ENCODE results near the gene FLAD1. TPM values are rescaled to one million over a fixed set of nuclear protein-coding genes. Genes with fewer than 3 reads are reported as not detected.

The FLAD1 gene
- total and polyA plus RNA-seq, 2 experiments from 2014 or later, result 74.5 to 75.0 TPM

GRCh38 chr1:154989195-154989860 is 6.2 kb downstream of the FLAD1 start (continued):
- TF ChIP-seq, protein P1, sequence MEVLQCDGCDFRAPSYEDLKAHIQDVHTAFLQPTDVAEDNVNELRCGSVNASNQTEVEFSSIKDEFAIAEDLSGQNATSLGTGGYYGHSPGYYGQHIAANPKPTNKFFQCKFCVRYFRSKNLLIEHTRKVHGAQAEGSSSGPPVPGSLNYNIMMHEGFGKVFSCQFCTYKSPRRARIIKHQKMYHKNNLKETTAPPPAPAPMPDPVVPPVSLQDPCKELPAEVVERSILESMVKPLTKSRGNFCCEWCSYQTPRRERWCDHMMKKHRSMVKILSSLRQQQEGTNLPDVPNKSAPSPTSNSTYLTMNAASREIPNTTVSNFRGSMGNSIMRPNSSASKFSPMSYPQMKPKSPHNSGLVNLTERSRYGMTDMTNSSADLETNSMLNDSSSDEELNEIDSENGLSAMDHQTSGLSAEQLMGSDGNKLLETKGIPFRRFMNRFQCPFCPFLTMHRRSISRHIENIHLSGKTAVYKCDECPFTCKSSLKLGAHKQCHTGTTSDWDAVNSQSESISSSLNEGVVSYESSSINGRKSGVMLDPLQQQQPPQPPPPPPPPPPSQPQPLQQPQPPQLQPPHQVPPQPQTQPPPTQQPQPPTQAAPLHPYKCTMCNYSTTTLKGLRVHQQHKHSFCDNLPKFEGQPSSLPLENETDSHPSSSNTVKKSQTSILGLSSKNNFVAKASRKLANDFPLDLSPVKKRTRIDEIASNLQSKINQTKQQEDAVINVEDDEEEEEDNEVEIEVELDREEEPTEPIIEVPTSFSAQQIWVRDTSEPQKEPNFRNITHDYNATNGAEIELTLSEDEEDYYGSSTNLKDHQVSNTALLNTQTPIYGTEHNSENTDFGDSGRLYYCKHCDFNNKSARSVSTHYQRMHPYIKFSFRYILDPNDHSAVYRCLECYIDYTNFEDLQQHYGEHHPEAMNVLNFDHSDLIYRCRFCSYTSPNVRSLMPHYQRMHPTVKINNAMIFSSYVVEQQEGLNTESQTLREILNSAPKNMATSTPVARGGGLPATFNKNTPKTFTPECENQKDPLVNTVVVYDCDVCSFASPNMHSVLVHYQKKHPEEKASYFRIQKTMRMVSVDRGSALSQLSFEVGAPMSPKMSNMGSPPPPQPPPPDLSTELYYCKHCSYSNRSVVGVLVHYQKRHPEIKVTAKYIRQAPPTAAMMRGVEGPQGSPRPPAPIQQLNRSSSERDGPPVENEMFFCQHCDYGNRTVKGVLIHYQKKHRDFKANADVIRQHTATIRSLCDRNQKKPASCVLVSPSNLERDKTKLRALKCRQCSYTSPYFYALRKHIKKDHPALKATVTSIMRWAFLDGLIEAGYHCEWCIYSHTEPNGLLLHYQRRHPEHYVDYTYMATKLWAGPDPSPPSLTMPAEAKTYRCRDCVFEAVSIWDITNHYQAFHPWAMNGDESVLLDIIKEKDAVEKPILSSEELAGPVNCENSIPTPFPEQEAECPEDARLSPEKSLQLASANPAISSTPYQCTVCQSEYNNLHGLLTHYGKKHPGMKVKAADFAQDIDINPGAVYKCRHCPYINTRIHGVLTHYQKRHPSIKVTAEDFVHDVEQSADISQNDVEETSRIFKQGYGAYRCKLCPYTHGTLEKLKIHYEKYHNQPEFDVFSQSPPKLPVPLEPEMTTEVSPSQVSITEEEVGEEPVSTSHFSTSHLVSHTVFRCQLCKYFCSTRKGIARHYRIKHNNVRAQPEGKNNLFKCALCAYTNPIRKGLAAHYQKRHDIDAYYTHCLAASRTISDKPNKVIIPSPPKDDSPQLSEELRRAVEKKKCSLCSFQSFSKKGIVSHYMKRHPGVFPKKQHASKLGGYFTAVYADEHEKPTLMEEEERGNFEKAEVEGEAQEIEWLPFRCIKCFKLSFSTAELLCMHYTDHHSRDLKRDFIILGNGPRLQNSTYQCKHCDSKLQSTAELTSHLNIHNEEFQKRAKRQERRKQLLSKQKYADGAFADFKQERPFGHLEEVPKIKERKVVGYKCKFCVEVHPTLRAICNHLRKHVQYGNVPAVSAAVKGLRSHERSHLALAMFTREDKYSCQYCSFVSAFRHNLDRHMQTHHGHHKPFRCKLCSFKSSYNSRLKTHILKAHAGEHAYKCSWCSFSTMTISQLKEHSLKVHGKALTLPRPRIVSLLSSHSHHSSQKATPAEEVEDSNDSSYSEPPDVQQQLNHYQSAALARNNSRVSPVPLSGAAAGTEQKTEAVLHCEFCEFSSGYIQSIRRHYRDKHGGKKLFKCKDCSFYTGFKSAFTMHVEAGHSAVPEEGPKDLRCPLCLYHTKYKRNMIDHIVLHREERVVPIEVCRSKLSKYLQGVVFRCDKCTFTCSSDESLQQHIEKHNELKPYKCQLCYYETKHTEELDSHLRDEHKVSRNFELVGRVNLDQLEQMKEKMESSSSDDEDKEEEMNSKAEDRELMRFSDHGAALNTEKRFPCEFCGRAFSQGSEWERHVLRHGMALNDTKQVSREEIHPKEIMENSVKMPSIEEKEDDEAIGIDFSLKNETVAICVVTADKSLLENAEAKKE (CRISPR knock-in tag; IDR thresholded peaks at IDR 0.05), result no peak
- TF ChIP-seq POLR2AphosphoS5 (IDR thresholded peaks at IDR 0.05; ENCODE audit: low read depth) (no peak), ZNF114 (CRISPR knock-in tag; IDR thresholded peaks at IDR 0.05) (no peak), STAT1 (IDR thresholded peaks at IDR 0.05; ENCODE audit: unreplicated experiment) (no peak), EZH2 (IDR thresholded peaks at IDR 0.05; ENCODE audit: low read depth, unreplicated experiment) (no peak), NANOG (IDR thresholded peaks at IDR 0.05; ENCODE audit: borderline replicate concordance) (no peak), EZH2phosphoT487 (IDR thresholded peaks at IDR 0.05; ENCODE audit: unreplicated experiment) (no peak), ETS1 (IDR thresholded peaks at IDR 0.05) (no peak), CREB1 (CRISPR knock-in tag; IDR thresholded peaks at IDR 0.05; ENCODE audit: low read depth) (no peak), ZNF331 (CRISPR knock-in tag; IDR thresholded peaks at IDR 0.05; ENCODE audit: low read depth) (no peak), CTCF (conservative IDR thresholded peaks at IDR 0.05; ENCODE audit: low read depth in 2 of 2) (no peak)

All from GM23338 (cell line).